ENCODE data around the gene UBA3. TPM values are rescaled to one million over a fixed set of nuclear protein-coding genes. Genes with fewer than 3 reads are reported as not detected.
A peak's percentile ranks its signal among the peaks of the same experiment; 100 is the strongest.

UBA3 gene
- total RNA-seq, 2 donors from 2014 or later = 79.6 to 89.3 TPM

DNA sequence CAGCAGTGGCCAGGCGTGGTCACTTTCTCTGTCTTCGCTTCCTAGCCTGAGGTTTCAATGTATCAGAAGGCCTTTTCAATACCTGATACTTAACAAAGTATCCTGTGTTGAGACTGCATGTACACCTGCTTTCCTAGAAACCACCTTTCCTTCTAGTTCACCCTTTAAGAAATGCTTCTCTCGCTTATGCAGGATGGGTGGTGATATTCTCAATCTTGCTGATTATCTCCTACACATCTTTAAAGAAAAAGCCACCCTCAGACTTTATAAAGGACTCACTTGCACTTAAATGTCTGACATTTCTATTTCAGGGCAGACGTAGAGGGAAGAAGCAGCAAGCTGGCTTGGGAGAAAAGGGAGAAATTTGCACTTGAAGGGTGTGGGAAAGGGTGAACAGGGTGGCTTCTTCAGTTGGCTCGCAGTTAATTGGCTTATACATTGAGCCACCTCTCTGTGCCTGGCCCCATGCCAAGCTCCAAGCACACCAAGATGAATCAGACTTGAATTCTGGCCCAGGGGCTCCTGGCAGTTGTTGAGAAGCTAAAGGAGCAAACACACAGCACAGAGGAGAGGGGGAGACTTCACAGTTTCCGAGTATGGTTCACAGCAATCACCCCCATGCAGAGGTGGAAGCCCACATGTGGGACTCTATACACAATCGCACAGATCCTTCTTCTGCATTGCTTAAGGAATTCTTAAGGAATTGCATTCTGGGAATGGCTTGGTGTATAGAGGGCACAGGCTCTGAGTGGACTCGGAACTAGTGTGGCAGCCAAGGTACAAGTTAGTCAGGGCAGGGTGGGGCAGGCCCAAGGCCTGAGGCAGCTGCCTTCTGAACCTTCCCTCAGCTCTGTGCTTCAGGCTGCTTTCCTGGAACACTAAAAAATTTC, 5.9 kb upstream of the UBA3 start:
- Mint-ChIP-seq H3K36me3 (peaks cover 30 to 45% of the 10 kb centered on the region in 2 donors), H3K9me3 (no peaks in the 10 kb centered on the region), H3K27ac (peak overlapping the region; percentile 92 to 99)
- DNase-seq (ENCODE audit: low spot score in 2 of 2) = peak; percentile 75 to 76
- peak; percentile 34 to 38 for ATAC-seq

DNA sequence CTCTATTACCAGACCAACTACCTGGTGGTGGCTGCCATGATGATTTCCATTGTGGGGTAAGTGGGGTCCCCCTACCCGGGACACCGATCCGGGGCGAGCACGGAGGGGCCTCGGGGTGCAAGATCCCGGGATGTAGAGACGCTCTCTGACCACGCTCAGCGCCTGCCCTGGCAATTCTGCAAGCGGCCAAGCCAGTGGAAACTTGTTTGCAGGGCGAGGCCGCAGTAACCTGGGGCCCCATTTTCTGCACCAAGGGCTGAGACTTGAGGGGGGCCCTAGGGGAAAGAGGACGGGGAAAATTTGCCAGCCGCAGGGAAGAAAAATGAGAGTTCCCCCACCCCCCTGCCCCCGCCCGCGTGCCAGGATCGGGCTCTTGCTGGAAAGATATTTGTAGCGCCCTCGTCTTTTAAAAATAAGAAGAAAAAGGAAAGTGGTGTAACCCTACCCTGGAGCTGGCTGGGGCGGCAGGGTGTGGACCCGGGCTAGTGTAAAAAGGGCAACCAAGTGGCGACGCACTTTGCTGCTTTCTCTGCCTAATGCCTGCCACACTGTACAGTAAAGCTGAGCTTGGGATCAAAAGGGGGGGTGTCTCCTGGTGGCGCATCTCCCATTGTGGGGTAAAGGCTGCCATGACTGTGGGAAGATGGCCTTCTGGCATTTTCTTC, 5.1 kb upstream of the UBA3 start:
- DNase-seq (ENCODE audit: low spot score in 2 of 2) (no peak), ATAC-seq (no peak)
- peak overlapping the region; percentile 92 to 99 for H3K27ac Mint-ChIP-seq
- no peaks in the 10 kb centered on the region for H3K9me3 Mint-ChIP-seq
- H3K36me3 Mint-ChIP-seq = peaks cover 24 to 38% of the 10 kb centered on the region in 2 donors

DNA sequence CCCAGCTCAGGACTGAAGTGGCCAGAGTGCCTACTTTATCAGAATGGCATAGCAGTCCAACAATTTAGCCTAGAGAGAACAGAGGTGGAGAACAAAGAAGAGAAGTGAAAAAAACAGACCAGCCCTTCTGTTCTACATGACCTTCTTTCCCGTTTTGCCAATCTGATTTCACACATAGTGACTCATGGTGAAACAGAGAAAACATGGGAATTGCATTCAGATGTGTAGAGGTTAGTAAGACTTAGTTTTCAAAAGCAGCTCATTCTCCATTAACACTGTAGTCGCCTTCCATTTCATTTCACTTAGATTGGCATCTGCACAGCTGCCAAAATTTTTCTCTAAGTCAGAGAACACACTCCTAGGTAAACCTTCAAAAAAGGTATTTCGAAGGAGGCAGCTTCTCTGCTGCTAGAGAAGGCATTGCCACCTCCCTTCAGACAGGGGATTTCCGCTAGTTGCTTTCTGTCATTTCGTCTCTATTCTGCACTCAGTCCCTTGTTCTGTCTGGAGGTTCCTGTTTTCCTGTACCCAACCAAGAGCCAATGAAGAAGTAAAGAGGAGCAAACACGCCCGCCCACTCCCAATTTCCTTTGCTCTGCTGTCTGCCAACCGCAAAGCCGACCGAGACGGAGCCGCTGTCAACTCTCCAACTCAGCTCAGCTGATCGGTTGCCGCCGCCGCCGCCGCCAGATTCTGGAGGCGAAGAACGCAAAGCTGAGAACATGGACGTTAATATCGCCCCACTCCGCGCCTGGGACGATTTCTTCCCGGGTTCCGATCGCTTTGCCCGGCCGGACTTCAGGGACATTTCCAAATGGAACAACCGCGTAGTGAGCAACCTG, 4.4 kb upstream of the UBA3 start, which contains the start of gene ARL6IP5:
TSS of gene ARL6IP5 (plus strand) at position 612 of the 842 bp plus-strand sequence. CDS start at position 723, 111 bp downstream.
- peaks cover 25 to 32% of the 10 kb centered on the region in 2 donors for H3K36me3 Mint-ChIP-seq
- peak; percentile 47 to 68 for ATAC-seq
- peak within 1 kb of the TSS; percentile 92 to 99 for H3K27ac Mint-ChIP-seq
- DNase-seq (ENCODE audit: low spot score in 2 of 2) = peak; percentile 86 to 89
- no peaks in the 10 kb centered on the region for H3K9me3 Mint-ChIP-seq

DNA sequence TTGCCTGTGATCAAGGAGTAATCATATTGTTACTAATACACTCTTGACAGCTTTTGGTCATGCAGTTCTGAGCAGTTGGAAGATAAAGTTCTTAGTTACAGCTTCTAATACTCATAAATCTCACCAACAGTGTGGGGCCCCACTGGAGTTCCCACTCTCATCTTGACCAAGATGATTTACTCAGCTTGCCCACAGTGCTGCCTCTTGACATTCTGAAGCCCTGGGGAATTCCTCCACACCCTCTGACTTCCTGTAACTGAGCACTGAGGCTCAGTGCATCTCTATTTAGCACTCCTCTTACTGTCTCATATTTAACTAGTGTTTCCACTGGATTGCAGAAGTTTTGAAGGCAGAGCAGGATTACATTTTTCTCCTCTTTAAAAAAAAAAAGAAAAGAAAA, 2.6 kb upstream of the UBA3 start:
- peaks cover 25 to 34% of the 10 kb centered on the region in 2 donors for H3K36me3 Mint-ChIP-seq
- ATAC-seq (peak; percentile 72 to 73), DNase-seq (ENCODE audit: low spot score in 2 of 2) (peak; percentile 56 to 82)
- peak overlapping the region; percentile 99 for H3K27ac Mint-ChIP-seq
- no peaks in the 10 kb centered on the region for H3K9me3 Mint-ChIP-seq

DNA sequence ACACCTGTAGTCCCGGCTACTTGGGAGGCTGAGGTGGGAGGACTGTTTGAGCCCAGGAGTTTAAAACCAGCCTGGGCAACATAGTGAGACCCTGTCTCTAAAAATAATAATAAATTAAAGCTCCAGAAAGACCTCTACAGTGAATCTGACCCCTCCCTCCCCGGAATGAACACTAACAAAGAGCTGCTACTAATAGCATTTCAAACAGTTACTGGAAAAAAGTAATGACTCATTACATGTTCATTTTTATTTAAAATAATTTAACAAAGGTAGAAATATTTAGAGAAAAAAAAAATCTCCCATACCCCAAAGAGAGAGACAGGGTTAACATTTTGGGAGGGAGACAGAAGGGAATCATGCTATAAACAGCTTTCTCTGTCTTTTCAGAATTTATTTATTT, 2.2 kb upstream of the UBA3 start:
- H3K9me3 Mint-ChIP-seq = no peaks in the 10 kb centered on the region
- ATAC-seq = no peak
- H3K36me3 Mint-ChIP-seq = peaks cover 25 to 38% of the 10 kb centered on the region in 2 donors
- DNase-seq (ENCODE audit: low spot score in 2 of 2) = no peak
- peak overlapping the region; percentile 99 for H3K27ac Mint-ChIP-seq

DNA sequence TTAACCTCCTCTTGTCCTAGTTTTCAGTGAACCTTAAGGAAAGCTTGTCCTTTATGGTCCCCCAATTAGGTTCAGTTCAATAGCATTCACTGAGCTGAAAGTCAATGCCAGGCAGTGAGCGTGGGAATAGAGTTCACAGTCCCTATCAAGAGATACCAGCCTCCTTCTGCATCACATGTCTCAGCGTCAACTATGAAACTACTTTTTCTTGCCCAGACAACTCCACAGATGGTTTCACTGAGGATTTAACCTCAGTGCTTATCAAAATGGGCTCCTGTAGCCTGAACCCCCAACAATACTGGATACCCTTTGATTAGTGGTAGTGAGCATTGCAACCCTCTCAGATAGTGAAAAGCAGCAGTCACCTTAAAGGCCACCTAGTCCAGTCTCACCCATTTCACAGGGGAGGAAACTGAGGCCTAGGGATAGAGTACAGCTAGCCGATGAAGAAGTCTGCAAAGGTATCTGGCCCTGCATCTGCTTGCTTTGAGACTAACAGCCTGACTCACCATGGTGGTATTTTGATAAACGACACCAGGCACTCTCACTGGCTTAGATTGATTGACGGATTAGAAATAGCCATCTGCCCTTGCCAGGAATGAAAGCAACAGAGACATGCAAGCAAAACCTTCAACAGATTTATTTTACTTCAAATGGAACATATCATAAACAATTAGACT, 1.6 kb upstream of the UBA3 start:
- no peaks in the 10 kb centered on the region for H3K9me3 Mint-ChIP-seq
- DNase-seq (ENCODE audit: low spot score in 2 of 2) (no peak), ATAC-seq (no peak)
- peaks cover 25 to 40% of the 10 kb centered on the region in 2 donors for H3K36me3 Mint-ChIP-seq
- H3K27ac Mint-ChIP-seq = peak overlapping the region; percentile 99

DNA sequence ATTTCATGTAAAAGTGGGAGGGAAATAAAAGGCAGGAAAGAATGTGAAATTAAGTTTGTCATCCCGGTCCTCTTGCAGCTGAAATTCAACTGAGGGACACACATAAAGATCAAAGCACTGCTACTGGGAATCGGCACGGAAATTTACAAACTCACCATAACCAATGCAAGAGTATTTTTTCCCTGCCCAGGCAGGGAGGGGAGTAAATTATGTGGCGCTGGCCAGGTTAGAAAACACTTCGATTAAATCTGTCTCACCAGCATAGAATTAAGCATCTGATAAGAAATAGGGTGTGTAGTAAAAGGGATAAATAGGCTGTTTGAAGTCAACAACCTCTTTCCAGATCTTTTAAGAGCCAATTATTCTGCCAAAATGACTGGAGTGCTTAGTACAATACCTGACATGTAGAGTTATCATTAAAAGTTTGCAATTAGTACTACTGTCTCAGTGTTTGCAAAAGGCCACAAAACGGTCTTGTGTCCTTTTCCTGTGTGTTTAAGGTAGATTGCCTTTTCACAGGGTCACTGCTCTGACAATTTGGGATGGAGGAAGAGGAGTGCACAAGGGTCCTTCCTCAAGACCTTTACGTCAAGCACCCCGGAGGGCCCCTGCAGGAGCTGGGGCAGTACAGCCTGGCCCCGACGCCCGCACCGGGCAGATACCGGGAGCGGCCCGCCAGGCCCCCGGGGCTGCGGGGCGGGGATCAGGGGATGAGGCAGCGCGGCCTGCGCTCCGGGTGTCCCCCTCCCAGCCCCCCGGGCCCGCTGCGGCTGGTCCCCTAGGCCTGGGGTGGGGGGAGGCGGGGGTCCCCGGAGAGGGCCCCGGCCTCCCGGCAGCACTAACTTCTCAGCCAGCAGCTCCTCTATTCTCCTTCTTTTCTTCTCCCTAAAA, 651 bp downstream of the UBA3 start:
- H3K9me3 Mint-ChIP-seq = no peaks in the 10 kb centered on the region
- DNase-seq (ENCODE audit: low spot score in 2 of 2) (no peak), ATAC-seq (no peak)
- peak overlapping the region; percentile 70 to 99 for H3K27ac Mint-ChIP-seq
- peaks cover 9 to 31% of the 10 kb centered on the region in 2 donors for H3K36me3 Mint-ChIP-seq

DNA sequence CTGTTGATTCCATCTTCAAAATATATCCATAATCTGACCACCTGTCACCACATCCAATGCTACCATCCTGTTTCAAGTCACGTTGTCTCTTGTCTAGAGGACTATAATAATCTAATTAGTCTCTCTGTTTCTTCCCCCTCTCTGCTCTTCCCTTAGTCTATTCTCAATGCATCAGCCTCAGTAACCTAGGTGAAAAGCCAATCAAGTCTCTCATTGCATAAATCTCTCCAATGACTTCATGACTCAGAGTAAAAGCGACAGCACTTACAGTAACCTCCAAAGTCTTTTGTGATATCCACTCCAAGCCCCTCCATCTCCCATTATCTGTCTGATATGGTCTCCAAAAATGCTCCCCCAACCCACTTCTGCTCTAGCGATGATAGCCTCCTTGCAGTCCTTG, 7.2 kb downstream of the UBA3 start:
- H3K9me3 Mint-ChIP-seq = no peaks in the 10 kb centered on the region
- DNase-seq (ENCODE audit: low spot score in 2 of 2) (no peak), ATAC-seq (peak; percentile 13 to 38)
- H3K36me3 Mint-ChIP-seq = peaks cover 18 to 52% of the 10 kb centered on the region in 2 donors
- peak overlapping the region in 1 of 2 donors; percentile 2 for H3K27ac Mint-ChIP-seq

DNA sequence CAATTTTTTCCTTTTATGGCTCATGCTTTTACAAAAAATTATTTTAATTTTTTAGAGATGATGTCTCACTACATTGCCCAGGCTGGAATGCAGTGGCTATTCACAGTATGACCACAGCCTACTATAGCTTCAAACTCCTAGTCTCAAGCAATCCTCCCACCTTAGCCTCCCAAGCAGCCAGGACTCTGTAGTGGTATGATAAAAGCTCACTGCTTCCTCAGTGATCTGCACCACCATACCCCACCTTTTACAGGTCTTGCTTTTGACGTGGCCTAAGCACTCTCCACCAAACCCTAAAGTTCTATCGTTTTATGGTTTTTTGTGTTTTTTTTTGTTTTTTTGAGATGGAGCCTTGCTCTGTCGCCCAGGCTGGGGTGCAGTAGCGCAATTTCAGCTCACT, 14.0 kb downstream of the UBA3 start:
- Mint-ChIP-seq H3K9me3 (no peaks in the 10 kb centered on the region), H3K27ac (peak overlapping the region; percentile 63 to 71), H3K36me3 (peaks cover 12 to 26% of the 10 kb centered on the region in 2 donors)
- DNase-seq (ENCODE audit: low spot score in 2 of 2) (no peak), ATAC-seq (peak in 1 of 2 donors; percentile 46)

DNA sequence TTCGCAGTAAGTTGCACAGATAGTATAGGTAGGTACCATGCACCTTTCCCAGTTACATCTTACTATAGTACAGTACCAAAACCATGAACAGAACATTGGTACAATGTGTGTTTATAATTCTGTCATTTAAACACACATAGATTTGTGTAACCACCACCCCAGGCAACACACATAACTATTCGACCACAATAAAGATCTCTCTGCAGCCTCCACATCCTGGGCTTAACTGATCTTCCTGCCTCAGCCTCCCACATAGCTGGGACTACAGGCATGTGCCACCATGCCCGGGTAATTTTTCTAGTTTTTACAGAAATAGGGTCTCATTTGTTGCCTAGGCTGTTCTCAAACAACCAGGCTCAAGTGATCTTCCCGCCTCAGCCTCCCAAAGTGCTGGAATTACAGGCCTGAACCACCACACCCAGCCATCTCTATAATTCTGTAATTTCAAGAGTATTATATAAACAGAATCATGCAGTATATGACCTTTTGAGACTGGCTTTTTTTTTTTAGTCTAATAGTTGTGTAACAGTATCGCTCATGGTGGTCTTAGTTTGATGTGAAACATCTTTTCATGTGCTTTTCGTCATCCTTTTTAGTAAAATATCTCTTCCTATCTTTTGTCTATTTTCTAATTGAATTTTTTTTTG, 14.7 kb downstream of the UBA3 start:
- H3K36me3 Mint-ChIP-seq = peaks cover 13 to 26% of the 10 kb centered on the region in 2 donors

DNA sequence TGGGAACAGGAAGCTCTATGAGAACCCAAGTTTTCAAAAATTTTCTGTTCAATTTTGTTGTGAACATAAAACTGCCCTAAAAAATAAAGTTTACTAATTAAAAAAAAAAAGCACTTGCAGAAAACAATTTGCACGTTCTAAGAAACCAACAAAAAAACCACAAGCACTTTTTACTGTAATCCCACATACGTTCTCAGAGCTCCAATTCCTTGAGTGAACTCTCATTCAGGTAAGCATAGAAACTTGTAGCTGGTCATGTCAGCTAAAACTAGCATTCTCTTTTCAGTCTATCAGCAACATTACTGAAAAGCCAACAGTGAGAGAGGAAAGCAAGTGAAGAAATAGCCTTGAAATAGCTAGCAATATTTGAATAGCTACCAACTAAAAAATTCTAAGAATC, 16.5 kb downstream of the UBA3 start:
- DNase-seq (ENCODE audit: low spot score in 2 of 2) (no peak), ATAC-seq (no peak)
- Mint-ChIP-seq H3K27ac (peak overlapping the region in 1 of 2 donors; percentile 11), H3K36me3 (peaks cover 26 to 40% of the 10 kb centered on the region in 2 donors), H3K9me3 (peaks cover 4 to 8% of the 10 kb centered on the region in 2 donors)

More for the DNA sequence above, 14.7 kb downstream of the UBA3 start:
- DNase-seq (ENCODE audit: low spot score in 2 of 2) (no peak), ATAC-seq (peak; percentile 86 to 89)
- no peaks in the 10 kb centered on the region for H3K9me3 Mint-ChIP-seq
- H3K27ac Mint-ChIP-seq = peak overlapping the region; percentile 63 to 71

DNA sequence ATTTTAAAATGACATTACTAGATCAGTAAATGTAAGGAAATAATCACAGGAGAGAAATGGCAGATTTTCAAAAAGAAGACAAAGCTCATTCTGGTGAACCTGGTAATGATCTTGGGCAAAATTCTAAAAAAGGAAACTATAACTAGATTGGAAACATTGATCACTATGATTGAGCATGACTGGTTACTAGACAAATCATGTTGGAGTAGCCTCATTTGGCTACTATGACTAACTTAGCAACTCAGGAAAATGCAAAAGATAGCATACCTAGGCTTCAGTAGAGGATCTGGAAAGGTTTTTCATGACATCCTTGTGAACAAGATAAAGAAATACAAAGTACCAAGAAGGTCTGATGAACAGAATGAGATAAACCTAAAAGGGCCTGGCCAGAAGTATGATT, 20.5 kb downstream of the UBA3 start:
- H3K27ac Mint-ChIP-seq = peak overlapping the region; percentile 65 to 87
- ATAC-seq = peak; percentile 87 to 90
- peaks cover 31 to 34% of the 10 kb centered on the region in 2 donors for H3K36me3 Mint-ChIP-seq
- DNase-seq (ENCODE audit: low spot score in 2 of 2) = no peak
- peaks cover 4 to 8% of the 10 kb centered on the region in 2 donors for H3K9me3 Mint-ChIP-seq

DNA sequence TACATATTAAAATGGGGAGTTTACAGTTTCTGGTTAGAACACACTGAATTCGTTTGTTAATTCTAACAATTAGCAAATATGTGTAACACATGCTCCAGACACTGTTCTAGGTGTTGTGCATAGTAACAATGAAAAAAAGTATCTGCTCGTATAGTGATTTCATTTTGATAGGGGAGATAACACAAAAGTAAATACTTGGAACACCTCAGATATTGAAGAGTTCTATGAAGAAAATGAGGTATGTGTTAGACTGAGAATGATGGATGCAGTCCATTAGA, 21.3 kb downstream of the UBA3 start:
- peaks cover 31 to 34% of the 10 kb centered on the region in 2 donors for H3K36me3 Mint-ChIP-seq
- peak overlapping the region; percentile 65 to 87 for H3K27ac Mint-ChIP-seq
- peaks cover 4 to 8% of the 10 kb centered on the region in 2 donors for H3K9me3 Mint-ChIP-seq
- DNase-seq (ENCODE audit: low spot score in 2 of 2) = no peak
- ATAC-seq = peak; percentile 6 to 20

DNA sequence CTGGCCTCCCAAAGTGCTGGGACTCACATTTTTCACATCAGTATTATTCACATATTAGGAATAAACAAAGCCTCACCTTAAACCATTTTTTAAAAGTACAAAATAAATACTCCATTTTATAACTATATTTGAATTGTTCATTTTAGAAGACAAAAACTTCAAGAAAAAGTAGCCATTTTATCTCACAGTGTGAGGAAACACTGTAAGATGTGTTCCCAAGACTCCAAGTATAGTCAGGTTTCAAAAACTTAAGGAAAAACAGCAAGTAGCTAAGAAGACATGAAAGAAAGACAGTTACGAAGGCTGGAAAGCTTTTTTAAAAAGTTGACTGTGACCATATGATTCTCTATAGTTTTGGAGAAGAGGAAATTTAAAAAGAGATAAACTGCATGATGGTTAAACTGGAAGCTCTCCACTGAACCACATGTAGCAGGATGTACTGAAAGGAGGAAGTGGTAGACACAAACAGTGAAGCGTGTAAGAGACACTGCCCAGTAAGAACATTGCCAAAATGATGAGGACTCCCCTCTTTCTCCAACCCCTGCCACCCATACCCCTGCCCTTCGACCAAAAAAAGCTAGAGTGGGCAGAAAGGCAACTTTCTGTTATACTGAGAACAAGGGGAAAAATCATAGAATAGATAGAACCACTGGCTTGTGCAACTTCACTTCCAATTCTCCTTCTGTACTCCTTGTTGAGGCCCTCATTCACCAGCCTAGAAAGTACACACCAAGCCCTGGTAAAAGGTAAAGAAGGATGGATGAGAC, 21.8 kb downstream of the UBA3 start:
- Mint-ChIP-seq H3K27ac (peak overlapping the region; percentile 81 to 87), H3K36me3 (peaks cover 31 to 34% of the 10 kb centered on the region in 2 donors), H3K9me3 (peaks cover 4 to 8% of the 10 kb centered on the region in 2 donors)
- peak; percentile 30 to 76 for ATAC-seq
- no peak for DNase-seq (ENCODE audit: low spot score in 2 of 2)
